GM13977 (cell line): ENCODE results near the gene TLX1.

ENCODE experiments used
- DNase-seq: peaks from one replicate; pipeline ENCODE4 v3.0.0; 2012; ENCODE audit warnings: low spot score
- in situ Hi-C: fragments of 300-500 bp; cut with MboI; formaldehyde crosslinking; loops from one replicate; pipeline ENCODE4 v1.12.0; 2022; ENCODE audit warnings: low sequenced_read_pairs, low pct_unique_long_range_greater_than_20kb, mixed read lengths, inconsistent platforms; ENCODE audit not compliant: unreplicated experiment
- TF ChIP-seq, protein P1 (sequence below): IDR thresholded peaks from 2 replicates; pipeline ENCODE4 v1.5.1; 2012; ENCODE audit warnings: mild to moderate bottlenecking, control low read depth; ENCODE audit not compliant: insufficient read depth; ENCODE audit errors: extremely low read depth, missing control alignments

The TLX1 gene

GRCh38 chr10:101118031-101118430 lies 13.1 kb upstream of the TLX1 start:
- in situ Hi-C loops: no loop called here
- DNase-seq: no peak
- TF ChIP-seq, protein P1, sequence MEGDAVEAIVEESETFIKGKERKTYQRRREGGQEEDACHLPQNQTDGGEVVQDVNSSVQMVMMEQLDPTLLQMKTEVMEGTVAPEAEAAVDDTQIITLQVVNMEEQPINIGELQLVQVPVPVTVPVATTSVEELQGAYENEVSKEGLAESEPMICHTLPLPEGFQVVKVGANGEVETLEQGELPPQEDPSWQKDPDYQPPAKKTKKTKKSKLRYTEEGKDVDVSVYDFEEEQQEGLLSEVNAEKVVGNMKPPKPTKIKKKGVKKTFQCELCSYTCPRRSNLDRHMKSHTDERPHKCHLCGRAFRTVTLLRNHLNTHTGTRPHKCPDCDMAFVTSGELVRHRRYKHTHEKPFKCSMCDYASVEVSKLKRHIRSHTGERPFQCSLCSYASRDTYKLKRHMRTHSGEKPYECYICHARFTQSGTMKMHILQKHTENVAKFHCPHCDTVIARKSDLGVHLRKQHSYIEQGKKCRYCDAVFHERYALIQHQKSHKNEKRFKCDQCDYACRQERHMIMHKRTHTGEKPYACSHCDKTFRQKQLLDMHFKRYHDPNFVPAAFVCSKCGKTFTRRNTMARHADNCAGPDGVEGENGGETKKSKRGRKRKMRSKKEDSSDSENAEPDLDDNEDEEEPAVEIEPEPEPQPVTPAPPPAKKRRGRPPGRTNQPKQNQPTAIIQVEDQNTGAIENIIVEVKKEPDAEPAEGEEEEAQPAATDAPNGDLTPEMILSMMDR: no peak

- no peak for DNase-seq
- in situ Hi-C loops: no loop called here
Observed at GRCh38 chr10:101120520-101120883, 10.6 kb upstream of the TLX1 start.

GRCh38 chr10:101120884-101121653 lies 10.0 kb upstream of the TLX1 start:
- TF ChIP-seq, protein P1: no peak
- in situ Hi-C loops: no loop called here
- DNase-seq: peak; percentile 60

More at GRCh38 chr10:101120520-101120883, 10.6 kb upstream of the TLX1 start:
- TF ChIP-seq, protein P1: no peak

- peak; percentile 31 for DNase-seq
- in situ Hi-C loops: no loop called here
- TF ChIP-seq, protein P1: no peak
Observed at GRCh38 chr10:101121654-101122031, 9.5 kb upstream of the TLX1 start.

GRCh38 chr10:101122270-101123084 lies 8.6 kb upstream of the TLX1 start:
- DNase-seq: peak; percentile 23
- TF ChIP-seq, protein P1: no peak
- in situ Hi-C loops: no loop called here

- in situ Hi-C loops: no loop called here
- TF ChIP-seq, protein P1: no peak
- DNase-seq: no peak
Observed at GRCh38 chr10:101123085-101123814, 7.8 kb upstream of the TLX1 start.
